Measurements from ENCODE around the gene CAMTA1.
"Not testable (repeated sequence)": the region's sequence is repeated elsewhere in the genome, so short reads cannot be mapped to it uniquely, and the experiment has no call there.

The CAMTA1 gene

GRCh38 chr1:7783826-7784491, 998.7 kb downstream of the CAMTA1 start, which contains the start of gene PER3:
Gene PER3 (plus strand): TSS chr1:7784291. CDS start chr1:7784878, 587 bp downstream.
- DNase-seq: no peak

DNA sequence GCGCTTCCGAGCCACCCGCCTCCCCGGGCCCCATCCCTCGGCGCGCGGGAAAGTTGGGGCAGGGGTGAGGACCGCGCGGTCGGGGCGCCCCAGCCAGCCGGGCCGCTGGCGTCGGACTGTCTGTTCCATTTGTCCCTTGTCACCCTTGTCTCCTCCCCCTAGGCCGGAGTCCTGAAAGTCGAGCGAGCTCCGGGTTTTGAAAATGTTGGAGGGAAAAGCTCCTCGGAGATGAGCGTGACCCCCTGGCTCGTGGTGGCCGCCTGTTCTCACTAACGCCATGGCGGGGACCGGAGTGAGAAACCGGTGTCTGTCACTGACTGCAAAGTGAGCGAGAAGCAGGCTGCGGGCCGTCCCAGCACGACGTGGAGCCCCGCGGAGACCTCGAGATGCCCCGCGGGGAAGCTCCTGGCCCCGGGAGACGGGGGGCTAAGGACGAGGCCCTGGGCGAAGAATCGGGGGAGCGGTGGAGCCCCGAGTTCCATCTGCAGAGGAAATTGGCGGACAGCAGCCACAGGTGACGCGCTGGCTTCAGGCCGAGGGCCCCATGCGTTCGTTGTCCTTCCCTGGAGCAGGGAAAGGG, 999.3 kb downstream of the CAMTA1 start:
- no peak for DNase-seq

- DNase-seq: no peak
These were observed 999.9 kb downstream of the CAMTA1 start for GRCh38 chr1:7785108-7785507.

- DNase-seq: no peak
These were observed 1001.5 kb downstream of the CAMTA1 start for GRCh38 chr1:7786795-7787194.

GRCh38 chr1:7789828-7790227, 1004.6 kb downstream of the CAMTA1 start:
- no peak for DNase-seq

GRCh38 chr1:7791027-7791426, 1005.8 kb downstream of the CAMTA1 start:
- not testable (repeated sequence) for DNase-seq

- DNase-seq: no peak
These were observed 1010.2 kb downstream of the CAMTA1 start for GRCh38 chr1:7795406-7795805.

DNA sequence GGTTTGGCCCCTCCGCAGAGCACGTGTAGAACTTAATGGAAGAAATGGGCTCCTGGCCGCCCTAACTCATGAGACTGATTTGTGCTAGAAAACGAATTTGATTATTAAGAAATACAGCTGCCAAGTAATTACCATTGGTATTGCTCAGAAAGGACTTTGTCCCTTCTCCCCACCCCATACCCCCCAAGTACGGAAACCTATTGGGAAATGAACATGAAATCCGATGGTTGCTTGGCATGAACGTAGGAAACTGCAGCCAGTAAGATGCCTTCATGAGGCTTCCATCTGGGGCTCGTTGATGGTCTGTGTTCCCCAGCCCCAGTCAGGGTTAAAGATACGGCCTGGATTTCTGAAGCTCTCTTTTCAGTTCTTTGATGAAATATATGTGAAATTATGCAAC, 1020.2 kb downstream of the CAMTA1 start:
- no peak for DNase-seq

- DNase-seq: no peak
These were observed 1023.1 kb downstream of the CAMTA1 start for GRCh38 chr1:7808253-7808844.

DNA sequence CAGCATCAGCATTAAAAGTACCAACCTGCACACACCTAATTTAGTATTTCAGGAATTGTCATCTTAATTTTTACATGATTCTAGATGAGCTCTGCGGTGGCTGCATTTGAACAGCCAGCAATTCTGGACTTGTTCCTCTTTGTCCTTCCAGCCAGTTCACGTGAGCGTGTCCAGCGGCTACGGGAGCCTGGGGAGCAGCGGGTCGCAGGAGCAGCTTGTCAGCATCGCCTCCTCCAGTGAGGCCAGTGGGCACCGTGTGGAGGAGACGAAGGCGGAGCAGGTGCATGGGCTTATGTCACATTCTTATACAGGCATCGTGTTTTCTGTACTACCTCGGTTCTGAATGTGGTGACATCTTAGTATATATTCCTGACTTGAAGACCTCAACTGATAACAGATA, 1024.5 kb downstream of the CAMTA1 start:
- DNase-seq: no peak

DNA sequence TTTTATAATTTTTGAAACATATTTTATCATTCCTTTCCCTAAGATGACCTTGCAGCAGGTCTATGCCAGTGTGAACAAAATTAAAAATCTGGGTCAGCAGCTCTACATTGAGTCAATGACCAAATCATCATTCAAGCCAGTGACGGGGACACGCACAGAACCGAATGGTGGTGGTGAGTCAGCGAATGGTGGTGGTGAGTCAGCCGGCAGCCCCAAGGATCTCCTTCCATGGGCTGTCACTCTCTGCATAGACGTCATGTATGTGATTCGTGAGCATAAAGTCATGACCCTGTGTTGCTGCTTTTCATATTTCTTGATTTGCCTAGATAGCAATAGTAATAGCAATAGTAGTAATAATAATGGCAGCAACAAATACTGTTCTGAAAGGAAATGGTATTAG, 1025.1 kb downstream of the CAMTA1 start:
- DNase-seq: no peak

GRCh38 chr1:7811476-7811875, 1026.2 kb downstream of the CAMTA1 start:
- no peak for DNase-seq

- no peak for DNase-seq
These were observed 1028.6 kb downstream of the CAMTA1 start for GRCh38 chr1:7813677-7814373.
